Measurements from ENCODE around the gene AMPD3.
A peak's percentile ranks its signal among the peaks of the same experiment; 100 is the strongest.

AMPD3 gene

GRCh38 chr11:10539339-10539738 is 84.3 kb downstream of the AMPD3 start:
- DNase-seq (ENCODE audit: low spot score) = no peak

GRCh38 chr11:10540546-10540914 is 85.5 kb downstream of the AMPD3 start:
- DNase-seq (ENCODE audit: low spot score) = no peak

GRCh38 chr11:10540915-10541560 is 86.0 kb downstream of the AMPD3 start, which contains the start of gene RNF141:
Gene RNF141, minus strand, starts transcription at chr11:10541187. Its CDS starts 7,029 bp downstream, at chr11:10534158.
- DNase-seq (ENCODE audit: low spot score) = peak; percentile 99

- no peak for DNase-seq (ENCODE audit: low spot score)
Measured at GRCh38 chr11:10541561-10541930, 86.5 kb downstream of the AMPD3 start.

- DNase-seq (ENCODE audit: low spot score) = no peak
Measured at GRCh38 chr11:10542776-10543175, 87.7 kb downstream of the AMPD3 start.

GRCh38 chr11:10543782-10544181 is 88.7 kb downstream of the AMPD3 start:
- DNase-seq (ENCODE audit: low spot score) = no peak

- no peak for DNase-seq (ENCODE audit: low spot score)
Measured at GRCh38 chr11:10544491-10545465, 89.7 kb downstream of the AMPD3 start.

- peak; percentile 35 for DNase-seq (ENCODE audit: low spot score)
Measured at GRCh38 chr11:10550503-10551289, 95.6 kb downstream of the AMPD3 start.

- no peak for DNase-seq (ENCODE audit: low spot score)
Measured at GRCh38 chr11:10551290-10551592, 96.2 kb downstream of the AMPD3 start.

- no peak for DNase-seq (ENCODE audit: low spot score)
Measured at GRCh38 chr11:10551845-10552352, 96.8 kb downstream of the AMPD3 start.

GRCh38 chr11:10556590-10556989 is 101.5 kb downstream of the AMPD3 start:
- no peak for DNase-seq (ENCODE audit: low spot score)

Data from AG20443 (cell line).